GM12878 (cell line): ENCODE results near the gene NDRG2. TPM values are rescaled to one million over a fixed set of nuclear protein-coding genes. Genes with fewer than 3 reads are reported as not detected.

ENCODE experiments used
- ATAC-seq: fragments of 200-7000 bp; cut with Tn5 transposase; 3 replicates; pipeline ENCODE4 v1.9.1; 2020; ENCODE audit warnings: mild to moderate bottlenecking, moderate library complexity
- BruUV-seq: library from RNA; stranded (reverse); fragments of 400-500 nt; replicated peaks from 2 replicates; lab custom pipeline; 2021; lab: Mats Ljungman, UMichigan
- CTCF ChIA-PET: fragments of 300-600 bp; sonication (Branson Sonifier 250); formaldehyde crosslinking; extraction: SDS; loops from one replicate; lab custom pipeline; 2021; ENCODE audit warnings: inconsistent platforms; lab: Yijun Ruan, JAX
- POLR2A ChIA-PET: fragments of 350-600 bp; formaldehyde crosslinking; extraction: SDS; loops from one replicate; lab custom pipeline; 2021; ENCODE audit warnings: inconsistent platforms; lab: Charles Lee
- RAD21 ChIA-PET: fragments of 300-600 bp; sonication (Branson Sonifier 250); formaldehyde crosslinking; loops from one replicate; lab custom pipeline; 2023; ENCODE audit warnings: antibody characterized with exemption; ENCODE audit not compliant: unreplicated experiment; lab: Charles Lee
- SMC1A ChIA-PET: fragments of 300-600 bp; sonication (Branson Sonifier 250); formaldehyde crosslinking; loops from one replicate; lab custom pipeline; 2023; ENCODE audit not compliant: unreplicated experiment, uncharacterized antibody; lab: Charles Lee
- DNase-seq: peaks from one replicate; pipeline ENCODE4 v3.0.0-alpha.2; 2011; ENCODE audit warnings: low read depth, low spot score
- FAIRE-seq: peaks from 3 replicates; lab custom pipeline; 2011; peaks lifted over from hg19 to GRCh38; lab: Jason Lieb, UNC
- H2AFZ ChIP-seq: 2 replicates; pipeline ENCODE4 v1.6.0; 2011; ENCODE audit warnings: low read depth, low read length, control low read depth; ENCODE audit not compliant: control insufficient read depth
- H3K27ac ChIP-seq: 2 replicates; pipeline ENCODE4 v1.5.1; 2011; ENCODE audit warnings: control low read depth; ENCODE audit not compliant: control insufficient read depth, insufficient read depth
- H3K27me3 ChIP-seq, 2 experiments: replicated peaks in 1 of 2; 2 replicates each; pipeline versions ENCODE4 v1.6.0 to v1.6.1; 2011; ENCODE audit warnings: low read length in 1 of 2; ENCODE audit not compliant: control insufficient read depth in 2 of 2, insufficient read depth in 2 of 2
- H3K36me3 ChIP-seq, 2 experiments: 2 replicates each; pipeline ENCODE4 v1.5.1; 2011; ENCODE audit warnings: low read length in 1 of 2; ENCODE audit not compliant: control insufficient read depth in 2 of 2, insufficient read depth in 2 of 2
- H3K4me1 ChIP-seq: 2 replicates; pipeline ENCODE4 v1.6.1; 2011; ENCODE audit warnings: mild to moderate bottlenecking, low read length, moderate library complexity, mixed read lengths; ENCODE audit not compliant: control insufficient read depth, insufficient read depth
- H3K4me2 ChIP-seq: 2 replicates; pipeline ENCODE4 v1.6.0; 2011; ENCODE audit warnings: control low read depth; ENCODE audit not compliant: control insufficient read depth, insufficient read depth
- H3K4me3 ChIP-seq: fragments of 200-600 bp; sonication (generic); 2 replicates; pipeline ENCODE4 v1.5.1; 2016
- H3K79me2 ChIP-seq: 2 replicates; pipeline ENCODE4 v1.6.0; 2011; ENCODE audit warnings: low read length; ENCODE audit not compliant: control insufficient read depth, insufficient read depth
- H3K9ac ChIP-seq: 2 replicates; pipeline ENCODE4 v1.8.0; 2011; ENCODE audit warnings: low read length, control low read depth, mixed read lengths; ENCODE audit not compliant: control insufficient read depth, insufficient read depth
- H3K9me3 ChIP-seq: replicated peaks from 3 replicates; pipeline ENCODE4 v1.5.1; 2011; ENCODE audit warnings: mild to moderate bottlenecking, low read length; ENCODE audit not compliant: control insufficient read depth, insufficient read depth
- H4K20me1 ChIP-seq: 2 replicates; pipeline ENCODE4 v1.6.0; 2011; ENCODE audit not compliant: control insufficient read depth, insufficient read depth
- JUNB ChIP-seq: IDR thresholded peaks from 2 replicates; pipeline ENCODE4 v1.6.1; 2016; ENCODE audit warnings: antibody characterized with exemption, mild to moderate bottlenecking
- KAT2A ChIP-seq: conservative IDR thresholded peaks from 2 replicates; pipeline ENCODE4 v1.6.1; 2011; ENCODE audit warnings: low read depth, low read length; ENCODE audit not compliant: control insufficient read depth
- KDM1A ChIP-seq: fragments of 200-600 bp; sonication (generic); IDR thresholded peaks from 2 replicates; pipeline ENCODE4 v1.6.1; 2016; ENCODE audit warnings: borderline replicate concordance
- MYB ChIP-seq: fragments of 150-350 bp; IDR thresholded peaks from 2 replicates; pipeline ENCODE4 v1.6.1; 2014; ENCODE audit warnings: mild to moderate bottlenecking, low read depth, low read length, borderline replicate concordance
- PKNOX1 ChIP-seq: fragments of 450-650 bp; IDR thresholded peaks from 2 replicates; pipeline ENCODE4 v1.6.1; 2016; ENCODE audit warnings: mild to moderate bottlenecking
- REST ChIP-seq: IDR thresholded peaks from 2 replicates; pipeline ENCODE4 v1.6.1; 2012; ENCODE audit warnings: mild to moderate bottlenecking, low read depth, low read length
- SMC3 ChIP-seq: IDR thresholded peaks from 2 replicates; pipeline ENCODE4 v1.6.1; 2011; ENCODE audit warnings: low read length, improper control_type of control experiment, borderline replicate concordance
- TCF7 ChIP-seq: IDR thresholded peaks from 2 replicates; pipeline ENCODE4 v1.6.1; 2014; ENCODE audit warnings: antibody characterized with exemption, borderline replicate concordance
- USF2 ChIP-seq: IDR thresholded peaks from 2 replicates; pipeline ENCODE4 v1.6.1; 2011; ENCODE audit warnings: low read depth, low read length, improper control_type of control experiment, borderline replicate concordance
- ZBED1 ChIP-seq: IDR thresholded peaks from 2 replicates; pipeline ENCODE4 v1.6.1; 2016; ENCODE audit warnings: borderline replicate concordance
- ZNF592 ChIP-seq: fragments of 450-650 bp; IDR thresholded peaks from 2 replicates; pipeline ENCODE4 v1.6.1; 2017; ENCODE audit warnings: mild to moderate bottlenecking, moderate library complexity
- WGBS: methylation state at CpG from one replicate; pipeline ENCODE4 v1.1.6; 2016; ENCODE audit warnings: low lambda C conversion rate; ENCODE audit not compliant: insufficient replicate concordance, insufficient coverage; ENCODE audit errors: missing lambda C conversion rate; 5-methylcytosine and 5-hydroxymethylcytosine counted together
- in situ Hi-C: fragments of 300-500 bp; cut with MboI; formaldehyde crosslinking; loops from 9 replicates; pipeline ENCODE4 v1.14.3; 2018; ENCODE audit warnings: mixed read lengths
- intact Hi-C: fragments of 100-400 bp; cut with micrococcal nuclease; formaldehyde crosslinking; loops from one replicate; pipeline ENCODE4 v1.14.2; 2022; ENCODE audit not compliant: unreplicated experiment
- polyA plus RNA-seq, 11 experiments: library from polyadenylated mRNA; depleted of rRNA in 4 of 11; unstranded in 6 of 11; stranded (reverse) in 5 of 11; fragments of >200 nt; fragmentation: Nextera tagmentation in 4 of 11; fragmentation: Illumina TruSeq in 1 of 11; extraction: Ambion mirVana in 4 of 11; extraction: Trizol in 1 of 11; gene quantifications; 1 replicate in 1 of 11; 2 replicates in 10 of 11; pipeline versions ENCODE4 v1.2.1 to v1.2.3, GENCODE V29; 2011 to 2016; ENCODE audit warnings: inconsistent platforms in 2 of 11, missing spikeins in 2 of 11, low read depth in 1 of 11
- total RNA-seq, 4 experiments: library from RNA; depleted of rRNA in 3 of 4; stranded (reverse); fragments of >200 nt in 3 of 4; fragmentation: Illumina TruSeq in 1 of 4; extraction: Trizol in 1 of 4; gene quantifications; 2 replicates each; pipeline versions ENCODE4 v1.2.1 to v1.2.3, GENCODE V29; 2013 to 2021

The NDRG2 gene
- total and polyA plus RNA-seq, 10 of the 15 experiments (the other 5 are each of a cell fraction or from before 2014, with no cell fraction given), result 0.15 to 0.49 TPM; not detected in 8

- no peak for FAIRE-seq
- Histone ChIP-seq H3K79me2 (no peaks in the 10 kb centered on the region), H4K20me1 (no peaks in the 10 kb centered on the region)
- TF ChIP-seq REST, result no peak
- TF ChIP-seq SMC3, result no peak
- TF ChIP-seq TCF7, result no peak
- TF ChIP-seq KAT2A, result no peak
- TF ChIP-seq USF2, result no peak
- TF ChIP-seq PKNOX1, result no peak
- TF ChIP-seq ZNF592, result no peak
- no peak for TF ChIP-seq KDM1A
- TF ChIP-seq JUNB, result no peak
- no peak for TF ChIP-seq ZBED1
- TF ChIP-seq MYB, result no peak
- TF ChIP-seq, all 136 proteins: peak for 0
- no TSS peak for BruUV-seq
- ChIA-PET POLR2A (no interaction called here), RAD21 (interaction anchor here (1.9 kb wide), 1 partner anchor 44 kb away, joined by 7 read pairs; no protein-coding TSS in a partner anchor), CTCF (interaction anchor here (0.6 to 1.2 kb wide), 3 partner anchors 27 to 121 kb away, joined by 3 to 4 read pairs (median 4); no protein-coding TSS in a partner anchor), SMC1A (no interaction called here)
- no peaks in the 10 kb centered on the region for H3K9me3 ChIP-seq
- WGBS, result 24% methylated on average over 5 of the region's 5 CpGs
- no peak overlapping the region for H3K4me3 ChIP-seq
- no peaks in the 10 kb centered on the region for H3K4me1 ChIP-seq
- intact Hi-C loops (no loop called here), in situ Hi-C loops (no loop called here)
- H3K27me3 ChIP-seq, result peaks cover 0 to 1% of the 10 kb centered on the region in 2 experiments; a peak in 1 of 4 replicates
- H3K9ac ChIP-seq, result no peak overlapping the region
- no peaks in the 10 kb centered on the region for H3K36me3 ChIP-seq
- ATAC-seq (no peak), DNase-seq (no peak)
- H3K4me2 ChIP-seq, result no peak overlapping the region
- H3K27ac ChIP-seq, result no peak overlapping the region
- H2AFZ ChIP-seq, result no peak overlapping the region
Observed at GRCh38 chr14:21058903-21059302, 34.0 kb upstream of the NDRG2 start.
